ENCODE measurements around the gene MSI2.

MSI2 gene

GRCh38 chr17:57271821-57272220 lies 15.5 kb downstream of the MSI2 start:
- no peak for DNase-seq

GRCh38 chr17:57273490-57273889 lies 17.2 kb downstream of the MSI2 start:
- no peak for DNase-seq

- no peak for DNase-seq
These were observed 17.8 kb downstream of the MSI2 start for GRCh38 chr17:57274162-57274561.

- DNase-seq = no peak
These were observed 18.9 kb downstream of the MSI2 start for GRCh38 chr17:57275071-57275764.

GRCh38 chr17:57276621-57277020 lies 20.3 kb downstream of the MSI2 start:
- no peak for DNase-seq

- DNase-seq = no peak
These were observed 21.7 kb downstream of the MSI2 start for GRCh38 chr17:57277923-57278604.

- DNase-seq = no peak
These were observed 22.5 kb downstream of the MSI2 start for GRCh38 chr17:57278740-57279387.

GRCh38 chr17:57279432-57279831 lies 23.1 kb downstream of the MSI2 start:
- no peak for DNase-seq

GRCh38 chr17:57281887-57282286 lies 25.6 kb downstream of the MSI2 start:
- no peak for DNase-seq

- peak; percentile 30 for DNase-seq
These were observed 26.0 kb downstream of the MSI2 start for GRCh38 chr17:57282296-57282695.

- DNase-seq = no peak
These were observed 27.1 kb downstream of the MSI2 start for GRCh38 chr17:57283203-57283971.

GRCh38 chr17:57284583-57284982 lies 28.3 kb downstream of the MSI2 start:
- DNase-seq = no peak

- no peak for DNase-seq
These were observed 28.8 kb downstream of the MSI2 start for GRCh38 chr17:57284984-57285646.

- DNase-seq = no peak
These were observed 29.4 kb downstream of the MSI2 start for GRCh38 chr17:57285701-57286100.

- peak; percentile 86 for DNase-seq
These were observed 30.2 kb downstream of the MSI2 start for GRCh38 chr17:57286399-57287105.

- DNase-seq = no peak
These were observed 31.9 kb downstream of the MSI2 start for GRCh38 chr17:57288040-57288772.

- DNase-seq = no peak
These were observed 32.4 kb downstream of the MSI2 start for GRCh38 chr17:57288773-57289121.

GRCh38 chr17:57289130-57289529 lies 32.8 kb downstream of the MSI2 start:
- DNase-seq = no peak

- no peak for DNase-seq
These were observed 33.3 kb downstream of the MSI2 start for GRCh38 chr17:57289613-57290012.

- DNase-seq = no peak
These were observed 34.7 kb downstream of the MSI2 start for GRCh38 chr17:57290981-57291380.

GRCh38 chr17:57292091-57292490 lies 35.8 kb downstream of the MSI2 start:
- no peak for DNase-seq

GRCh38 chr17:57293077-57293476 lies 36.8 kb downstream of the MSI2 start:
- no peak for DNase-seq

Measured in NCI-H1092 treated with DMSO at 0.1 percent for 48 hours (cell line).